ENCODE measurements around the gene HIPK2. TPM values are rescaled to one million over a fixed set of nuclear protein-coding genes. Genes with fewer than 3 reads are reported as not detected.

The HIPK2 gene
- total RNA-seq, 2 donors from 2014 or later, result 22.1 to 26.4 TPM

DNA sequence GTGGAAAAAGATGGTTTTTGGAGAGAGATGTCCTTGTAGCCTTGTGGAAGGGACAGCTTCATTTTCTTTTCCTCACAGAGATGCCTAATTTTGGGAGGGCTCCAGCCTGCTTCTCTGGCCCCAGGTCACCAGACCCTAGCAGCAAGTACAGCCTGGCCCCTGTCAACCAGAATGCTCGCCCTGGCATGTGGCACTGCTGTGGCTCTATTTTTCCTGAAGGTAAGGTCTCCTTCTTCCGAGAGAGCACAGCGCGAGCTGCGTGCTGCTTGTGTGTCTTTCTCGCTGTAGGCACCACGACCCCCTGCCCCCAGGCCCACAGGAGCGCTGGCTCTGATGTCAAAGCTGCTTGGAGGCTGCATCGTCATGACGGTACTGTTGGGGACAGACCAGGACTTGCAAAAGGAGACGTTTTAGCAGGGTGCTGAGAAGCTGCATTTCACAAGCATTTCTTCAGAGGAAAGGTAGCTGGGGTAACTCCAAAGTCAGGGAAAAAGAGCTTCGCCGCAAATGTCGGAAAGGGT, 195.6 kb downstream of the HIPK2 start:
- H3K9me3 ChIP-seq, result no peaks in the 10 kb centered on the region
- no peak overlapping the region for H3K4me3 ChIP-seq
- TF ChIP-seq, protein P1, sequence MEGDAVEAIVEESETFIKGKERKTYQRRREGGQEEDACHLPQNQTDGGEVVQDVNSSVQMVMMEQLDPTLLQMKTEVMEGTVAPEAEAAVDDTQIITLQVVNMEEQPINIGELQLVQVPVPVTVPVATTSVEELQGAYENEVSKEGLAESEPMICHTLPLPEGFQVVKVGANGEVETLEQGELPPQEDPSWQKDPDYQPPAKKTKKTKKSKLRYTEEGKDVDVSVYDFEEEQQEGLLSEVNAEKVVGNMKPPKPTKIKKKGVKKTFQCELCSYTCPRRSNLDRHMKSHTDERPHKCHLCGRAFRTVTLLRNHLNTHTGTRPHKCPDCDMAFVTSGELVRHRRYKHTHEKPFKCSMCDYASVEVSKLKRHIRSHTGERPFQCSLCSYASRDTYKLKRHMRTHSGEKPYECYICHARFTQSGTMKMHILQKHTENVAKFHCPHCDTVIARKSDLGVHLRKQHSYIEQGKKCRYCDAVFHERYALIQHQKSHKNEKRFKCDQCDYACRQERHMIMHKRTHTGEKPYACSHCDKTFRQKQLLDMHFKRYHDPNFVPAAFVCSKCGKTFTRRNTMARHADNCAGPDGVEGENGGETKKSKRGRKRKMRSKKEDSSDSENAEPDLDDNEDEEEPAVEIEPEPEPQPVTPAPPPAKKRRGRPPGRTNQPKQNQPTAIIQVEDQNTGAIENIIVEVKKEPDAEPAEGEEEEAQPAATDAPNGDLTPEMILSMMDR (IDR thresholded peaks at IDR 0.05), result no peak
- no peak for TF ChIP-seq POLR2A (IDR thresholded peaks at IDR 0.05)
- ATAC-seq (no peak), DNase-seq (no peak)
- no peaks in the 10 kb centered on the region for H3K4me1 ChIP-seq
- H3K27me3 ChIP-seq, result no peaks in the 10 kb centered on the region
- H3K27ac ChIP-seq, result no peak overlapping the region
- H3K36me3 ChIP-seq (replicated peaks in 1 of 2; ENCODE audit: insufficient read depth in 1 of 2, low read depth in 2 of 2), result peaks cover 15 to 23% of the 10 kb centered on the region in 2 donors
- intact Hi-C loops (cut with DNase I), result no loop called here
- 87 to 91% methylated on average over 14 of the region's 14 CpGs for WGBS, 2 donors

DNA sequence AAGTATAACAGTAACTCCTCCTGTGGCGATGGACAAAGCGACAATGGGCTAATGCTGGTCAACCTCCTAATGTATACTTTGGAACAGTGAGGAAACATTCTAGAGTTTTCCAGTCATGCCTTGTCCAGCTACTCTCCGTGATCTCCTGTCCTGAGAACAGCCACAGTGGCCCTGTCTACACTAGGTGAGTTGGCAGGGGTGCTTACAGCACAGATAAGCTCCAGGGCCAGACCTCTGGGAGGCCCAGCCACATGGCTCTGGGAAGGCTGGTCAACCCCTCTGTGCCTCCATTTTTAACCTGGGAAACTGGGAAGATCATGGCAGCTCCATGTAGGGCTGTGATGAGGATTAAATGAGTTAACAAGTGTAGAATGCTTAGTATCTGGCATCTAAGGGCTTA, 197.4 kb downstream of the HIPK2 start:
- no peak for DNase-seq
- intact Hi-C loops (cut with DNase I), result no loop called here
- Histone ChIP-seq H3K27me3 (no peaks in the 10 kb centered on the region), H3K4me3 (no peak overlapping the region), H3K4me1 (no peaks in the 10 kb centered on the region), H3K27ac (no peak overlapping the region), H3K9me3 (no peaks in the 10 kb centered on the region), H3K36me3 (replicated peaks in 1 of 2; ENCODE audit: insufficient read depth in 1 of 2, low read depth in 2 of 2) (peaks cover 15 to 22% of the 10 kb centered on the region in 2 donors)
- TF ChIP-seq POLR2A (IDR thresholded peaks at IDR 0.05), result no peak
- TF ChIP-seq, protein P1 (IDR thresholded peaks at IDR 0.05), result no peak
- WGBS, 2 donors, result 97 to 98% methylated on average over 3 of the region's 3 CpGs
- no peak for ATAC-seq

GRCh38 chr7:139576179-139576973, 201.4 kb downstream of the HIPK2 start:
- whole genome bisulfite sequencing, 2 donors, result 91 to 95% methylated on average over 8 to 11 of the region's 11 CpGs
- Histone ChIP-seq H3K4me3 (no peak overlapping the region), H3K4me1 (no peaks in the 10 kb centered on the region), H3K9me3 (no peaks in the 10 kb centered on the region), H3K27ac (no peak overlapping the region), H3K36me3 (replicated peaks in 1 of 2; ENCODE audit: insufficient read depth in 1 of 2, low read depth in 2 of 2) (peaks cover 9 to 17% of the 10 kb centered on the region in 2 donors), H3K27me3 (no peaks in the 10 kb centered on the region)
- intact Hi-C loops (cut with DNase I), result no loop called here
- TF ChIP-seq, protein P1 (IDR thresholded peaks at IDR 0.05), result no peak
- no peak for TF ChIP-seq POLR2A (IDR thresholded peaks at IDR 0.05)
- DNase-seq (no peak), ATAC-seq (no peak)

- H3K4me1 ChIP-seq, result no peaks in the 10 kb centered on the region
- H3K4me3 ChIP-seq, result no peak overlapping the region
- DNase-seq (no peak), ATAC-seq (no peak)
- TF ChIP-seq POLR2A (IDR thresholded peaks at IDR 0.05), result no peak
- TF ChIP-seq, protein P1 (IDR thresholded peaks at IDR 0.05), result no peak
- 93 to 97% methylated on average over 6 of the region's 6 CpGs for WGBS, 2 donors
- H3K27ac ChIP-seq, result no peak overlapping the region
- H3K27me3 ChIP-seq, result no peaks in the 10 kb centered on the region
- H3K36me3 ChIP-seq (replicated peaks in 1 of 2; ENCODE audit: insufficient read depth in 1 of 2, low read depth in 2 of 2), result peaks cover 9 to 17% of the 10 kb centered on the region in 2 donors
- no peaks in the 10 kb centered on the region for H3K9me3 ChIP-seq
- intact Hi-C loops (cut with DNase I), result no loop called here
These were observed 202.5 kb downstream of the HIPK2 start for GRCh38 chr7:139575338-139575680.

All from body of pancreas (tissue), 4 donors.